Gastroesophageal sphincter (tissue), 4 donors: Measurements from ENCODE around the gene TPSD1. TPM values are rescaled to one million over a fixed set of nuclear protein-coding genes. Genes with fewer than 3 reads are reported as not detected.
A peak's percentile ranks its signal among the peaks of the same experiment; 100 is the strongest.
"Not testable (repeated sequence)": the region's sequence is repeated elsewhere in the genome, so short reads cannot be mapped to it uniquely, and the experiment has no call there.

Experiments used
- ATAC-seq: fragments of 150-250 bp; one replicate; pipeline ENCODE4 v1.9.1; 2016; ENCODE audit warnings: mild to moderate bottlenecking, moderate library complexity
- H3K27ac ChIP-seq, 4 donors: fragments of 200-600 bp; sonication (generic) in 3 of 4; 1 replicate in 3 of 4; 2 replicates in 1 of 4; pipeline ENCODE4 v1.5.1; 2016 to 2019
- H3K27me3 ChIP-seq: fragments of 200-600 bp; sonication (generic); one replicate; pipeline ENCODE4 v1.5.1; 2019
- H3K36me3 ChIP-seq, 2 donors: fragments of 200-600 bp; sonication (generic); one replicate each; pipeline ENCODE4 v1.5.1; 2019; ENCODE audit warnings: control low read depth in 1 of 2
- H3K4me1 ChIP-seq, 3 donors: fragments of 200-600 bp; sonication (generic); 1 replicate in 2 of 3; 2 replicates in 1 of 3; pipeline ENCODE4 v1.5.1; 2016 to 2019; ENCODE audit warnings: control low read depth in 2 of 3
- H3K4me3 ChIP-seq, 2 donors: fragments of 200-600 bp; sonication (generic); one replicate each; pipeline ENCODE4 v1.5.1; 2019; ENCODE audit warnings: mild to moderate bottlenecking in 1 of 2, moderate library complexity in 1 of 2
- H3K9me3 ChIP-seq, 3 donors: fragments of 200-600 bp; sonication (generic); one replicate each; pipeline ENCODE4 v1.5.1; 2017 to 2019; ENCODE audit warnings: control low read depth in 2 of 3
- CTCF ChIP-seq, 4 experiments: fragments of 200-600 bp in 2 of 4; fragments of 450-650 bp in 2 of 4; sonication (generic) in 1 of 4; IDR thresholded peaks; one replicate each; pipeline ENCODE4 v1.5.1; 2017 to 2019; ENCODE audit warnings: antibody characterized with exemption in 4 of 4, mild to moderate bottlenecking in 2 of 4, moderate library complexity in 2 of 4
- EP300 ChIP-seq: sonication (generic); formaldehyde crosslinking; IDR thresholded peaks from one replicate; pipeline ENCODE4 v1.6.1; 2017; ENCODE audit warnings: antibody characterized with exemption, mild to moderate bottlenecking
- POLR2A ChIP-seq, 2 donors: fragments of 450-650 bp; IDR thresholded peaks; one replicate each; pipeline ENCODE4 v1.6.1; 2017; ENCODE audit warnings: antibody characterized with exemption in 2 of 2, mild to moderate bottlenecking in 2 of 2, moderate library complexity in 1 of 2
- POLR2AphosphoS5 ChIP-seq: sonication (generic); formaldehyde crosslinking; IDR thresholded peaks from one replicate; pipeline ENCODE4 v1.6.1; 2017; ENCODE audit warnings: antibody characterized with exemption
- WGBS, 2 donors: methylation state at CpG; one replicate each; pipeline ENCODE4 v1.1.5; 2018; ENCODE audit warnings: low coverage in 1 of 2; 5-methylcytosine and 5-hydroxymethylcytosine counted together
- total RNA-seq, 4 donors: library from RNA; depleted of rRNA; stranded (reverse); fragments of >200 nt; gene quantifications; one replicate each; pipeline ENCODE4 v1.1.0, GENCODE V29; 2016

Gene TPSD1
- total RNA-seq, 4 donors from 2014 or later = 2.8 to 6.4 (median 3.7) TPM; not detected in 1

- 42 to 50% methylated on average over 1 to 18 of the region's 22 CpGs for WGBS, 2 donors
- peaks cover 38% of the 10 kb centered on the region for H3K27me3 ChIP-seq
- no peaks in the 10 kb centered on the region for H3K36me3 ChIP-seq
- H3K9me3 ChIP-seq = no peaks in the 10 kb centered on the region
- TF ChIP-seq POLR2AphosphoS5 = no peak
- no peak for TF ChIP-seq CTCF (IDR thresholded peaks at IDR 0.05)
- no peak for TF ChIP-seq EP300
- no peak for TF ChIP-seq POLR2A (IDR thresholded peaks at IDR 0.05)
- no peak overlapping the region for H3K27ac ChIP-seq
- no peak overlapping the region for H3K4me3 ChIP-seq
- no peak for ATAC-seq
- H3K4me1 ChIP-seq = no peaks in the 10 kb centered on the region
Measured at GRCh38 chr16:1245452-1246020, 10.3 kb upstream of the TPSD1 start.

- H3K27me3 ChIP-seq = peaks cover 38% of the 10 kb centered on the region
- 76 to 89% methylated on average over 3 to 11 of the region's 14 CpGs for WGBS, 2 donors
- not testable (repeated sequence) for H3K4me3 ChIP-seq, ATAC-seq, H3K27ac ChIP-seq, H3K36me3 ChIP-seq, H3K9me3 ChIP-seq, H3K4me1 ChIP-seq
Measured at GRCh38 chr16:1247903-1248537, 7.8 kb upstream of the TPSD1 start.

- not testable (repeated sequence) for H3K36me3 ChIP-seq, H3K9me3 ChIP-seq, H3K4me3 ChIP-seq, H3K4me1 ChIP-seq, H3K27ac ChIP-seq
- H3K27me3 ChIP-seq = peaks cover 33% of the 10 kb centered on the region
- WGBS, 2 donors = no CpG with 5 or more reads among the region's 43 CpGs
- peak; percentile 60 for ATAC-seq
Measured at GRCh38 chr16:1249031-1249755, 6.7 kb upstream of the TPSD1 start.

- no CpG with 5 or more reads among the region's 47 CpGs for WGBS, 2 donors
- peak; percentile 35 for ATAC-seq
- H3K36me3 ChIP-seq, H3K27ac ChIP-seq, H3K9me3 ChIP-seq, H3K4me3 ChIP-seq, H3K4me1 ChIP-seq: not testable (repeated sequence)
- peaks cover 38% of the 10 kb centered on the region for H3K27me3 ChIP-seq
Measured at GRCh38 chr16:1253701-1254364, 2.0 kb upstream of the TPSD1 start.

GRCh38 chr16:1254821-1255220 lies 1.0 kb upstream of the TPSD1 start:
- not testable (repeated sequence) for H3K36me3 ChIP-seq, H3K4me1 ChIP-seq, H3K27ac ChIP-seq, H3K4me3 ChIP-seq, H3K9me3 ChIP-seq, ATAC-seq
- H3K27me3 ChIP-seq = peaks cover 45% of the 10 kb centered on the region
- no CpG with 5 or more reads among the region's 3 CpGs for WGBS, 2 donors

GRCh38 chr16:1256296-1256873 lies 516 bp downstream of the TPSD1 start:
- not testable (repeated sequence) for H3K27ac ChIP-seq, H3K9me3 ChIP-seq, H3K36me3 ChIP-seq, ATAC-seq, H3K4me3 ChIP-seq, H3K4me1 ChIP-seq
- H3K27me3 ChIP-seq = peaks cover 61% of the 10 kb centered on the region
- no CpG with 5 or more reads among the region's 23 CpGs for WGBS, 2 donors

- no peak for ATAC-seq
- Histone ChIP-seq H3K36me3 (no peaks in the 10 kb centered on the region), H3K27me3 (peaks cover 66% of the 10 kb centered on the region), H3K4me1 (peaks cover 0 to 8% (median 0%) of the 10 kb centered on the region in 3 donors), H3K9me3 (no peaks in the 10 kb centered on the region), H3K27ac (no peak overlapping the region), H3K4me3 (no peak overlapping the region)
- no peak for TF ChIP-seq CTCF (IDR thresholded peaks at IDR 0.05)
- TF ChIP-seq POLR2AphosphoS5 = no peak
- no peak for TF ChIP-seq EP300
- no peak for TF ChIP-seq POLR2A (IDR thresholded peaks at IDR 0.05)
- 65% methylated on average over 4 of the region's 22 CpGs; no CpG with 5 or more reads in 1 of the 2 donors for WGBS, 2 donors
Measured at GRCh38 chr16:1256874-1257322, 1.0 kb downstream of the TPSD1 start.
